ENCODE results near the gene GSG1L.

DNA sequence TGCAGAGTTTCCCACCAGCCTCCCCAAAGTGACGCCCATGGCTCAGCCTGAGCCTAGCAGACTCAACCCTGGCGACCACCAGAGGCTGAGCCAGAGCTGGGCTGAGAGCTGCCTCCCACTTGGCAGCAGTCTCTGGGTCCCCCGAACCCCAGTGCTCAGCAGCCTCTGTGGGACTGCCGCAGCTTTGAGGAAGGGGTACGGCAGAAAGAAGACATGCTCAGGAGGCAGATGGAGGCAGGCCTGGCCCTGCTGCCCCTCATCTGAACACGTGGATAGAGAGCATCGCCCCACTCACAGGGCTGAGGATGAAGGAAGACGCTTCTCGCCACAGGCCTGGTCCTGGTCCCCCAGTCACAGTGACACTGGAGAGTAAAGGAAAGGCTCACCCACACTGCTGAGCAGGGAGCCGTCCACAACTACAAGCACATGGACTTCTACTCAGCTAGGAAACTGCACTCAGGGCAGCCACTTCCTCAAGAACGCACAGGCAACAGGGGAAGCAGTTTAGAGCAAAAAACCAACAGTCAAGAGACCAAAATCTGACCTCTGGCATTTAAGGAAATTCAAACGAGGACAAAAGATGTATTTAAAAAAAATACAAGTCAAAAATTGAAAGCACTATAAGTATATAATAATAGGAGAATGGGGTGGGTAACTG lies 45.2 kb upstream of the GSG1L start:
- TF ChIP-seq, protein P1, sequence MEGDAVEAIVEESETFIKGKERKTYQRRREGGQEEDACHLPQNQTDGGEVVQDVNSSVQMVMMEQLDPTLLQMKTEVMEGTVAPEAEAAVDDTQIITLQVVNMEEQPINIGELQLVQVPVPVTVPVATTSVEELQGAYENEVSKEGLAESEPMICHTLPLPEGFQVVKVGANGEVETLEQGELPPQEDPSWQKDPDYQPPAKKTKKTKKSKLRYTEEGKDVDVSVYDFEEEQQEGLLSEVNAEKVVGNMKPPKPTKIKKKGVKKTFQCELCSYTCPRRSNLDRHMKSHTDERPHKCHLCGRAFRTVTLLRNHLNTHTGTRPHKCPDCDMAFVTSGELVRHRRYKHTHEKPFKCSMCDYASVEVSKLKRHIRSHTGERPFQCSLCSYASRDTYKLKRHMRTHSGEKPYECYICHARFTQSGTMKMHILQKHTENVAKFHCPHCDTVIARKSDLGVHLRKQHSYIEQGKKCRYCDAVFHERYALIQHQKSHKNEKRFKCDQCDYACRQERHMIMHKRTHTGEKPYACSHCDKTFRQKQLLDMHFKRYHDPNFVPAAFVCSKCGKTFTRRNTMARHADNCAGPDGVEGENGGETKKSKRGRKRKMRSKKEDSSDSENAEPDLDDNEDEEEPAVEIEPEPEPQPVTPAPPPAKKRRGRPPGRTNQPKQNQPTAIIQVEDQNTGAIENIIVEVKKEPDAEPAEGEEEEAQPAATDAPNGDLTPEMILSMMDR (IDR thresholded peaks at IDR 0.05): no peak
- TF ChIP-seq POLR2A (IDR thresholded peaks at IDR 0.05): no peak
